Measurements from ENCODE around the gene CDADC1.
A peak's percentile ranks its signal among the peaks of the same experiment; 100 is the strongest.

CDADC1 gene

GRCh38 chr13:49220036-49220855 is 27.5 kb upstream of the CDADC1 start, which contains the start of gene MLNR:
Gene MLNR (plus strand): TSS chr13:49220338. CDS start chr13:49220338, 0 bp downstream.
- DNase-seq (ENCODE audit: low read depth) = no peak
- TF ChIP-seq CTCF (IDR thresholded peaks at IDR 0.05; ENCODE audit: control insufficient read depth, insufficient read depth, low read depth, low read length, missing control alignments) = peak; percentile 5
- peak within 1 kb of the TSS; percentile 19 for H3K4me3 ChIP-seq (ENCODE audit: control insufficient read depth, low read depth, low read length)

GRCh38 chr13:49220856-49221589 is 26.7 kb upstream of the CDADC1 start:
- no peak for TF ChIP-seq CTCF (IDR thresholded peaks at IDR 0.05; ENCODE audit: control insufficient read depth, insufficient read depth, low read depth, low read length, missing control alignments)
- DNase-seq (ENCODE audit: low read depth) = no peak
- no peak overlapping the region for H3K4me3 ChIP-seq (ENCODE audit: control insufficient read depth, low read depth, low read length)

GRCh38 chr13:49221590-49221965 is 26.1 kb upstream of the CDADC1 start:
- no peak for DNase-seq (ENCODE audit: low read depth)
- no peak for TF ChIP-seq CTCF (IDR thresholded peaks at IDR 0.05; ENCODE audit: control insufficient read depth, insufficient read depth, low read depth, low read length, missing control alignments)
- H3K4me3 ChIP-seq (ENCODE audit: control insufficient read depth, low read depth, low read length) = no peak overlapping the region

- DNase-seq (ENCODE audit: low read depth) = no peak
- no peak overlapping the region for H3K4me3 ChIP-seq (ENCODE audit: control insufficient read depth, low read depth, low read length)
- TF ChIP-seq CTCF (IDR thresholded peaks at IDR 0.05; ENCODE audit: control insufficient read depth, insufficient read depth, low read depth, low read length, missing control alignments) = no peak
Measured at GRCh38 chr13:49225223-49226042, 22.3 kb upstream of the CDADC1 start.

- TF ChIP-seq CTCF (IDR thresholded peaks at IDR 0.05; ENCODE audit: control insufficient read depth, insufficient read depth, low read depth, low read length, missing control alignments) = no peak
- no peak overlapping the region for H3K4me3 ChIP-seq (ENCODE audit: control insufficient read depth, low read depth, low read length)
- DNase-seq (ENCODE audit: low read depth) = no peak
Measured at GRCh38 chr13:49226613-49227012, 21.1 kb upstream of the CDADC1 start.

GRCh38 chr13:49234741-49235140 is 13.0 kb upstream of the CDADC1 start:
- DNase-seq (ENCODE audit: low read depth) = no peak
- TF ChIP-seq CTCF (IDR thresholded peaks at IDR 0.05; ENCODE audit: control insufficient read depth, insufficient read depth, low read depth, low read length, missing control alignments) = no peak
- no peak overlapping the region for H3K4me3 ChIP-seq (ENCODE audit: control insufficient read depth, low read depth, low read length)

Measured in AG09309 (cell line).